ENCODE measurements around the gene UBL3.

Gene UBL3

GRCh38 chr13:29805994-29806979 is 44.1 kb downstream of the UBL3 start:
- DNase-seq: no peak

DNA sequence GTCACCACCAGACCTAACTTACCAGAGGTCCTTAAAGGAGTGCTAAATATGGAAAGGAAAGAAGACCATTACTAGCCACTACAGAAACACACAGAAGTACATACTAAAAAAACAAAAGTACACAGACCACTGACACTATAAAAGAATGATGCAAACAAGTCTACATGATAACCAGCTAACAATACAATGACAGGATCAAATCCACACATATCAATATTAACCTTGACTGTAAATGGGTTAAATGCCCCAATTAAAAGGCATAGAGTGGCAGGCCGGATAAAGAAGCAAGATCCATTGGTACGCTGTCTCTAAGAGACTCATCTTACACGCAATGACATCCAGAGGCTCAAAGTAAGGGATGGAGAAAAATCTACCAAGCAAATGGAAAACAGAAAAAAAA is 47.2 kb downstream of the UBL3 start:
- no peak for DNase-seq

DNA sequence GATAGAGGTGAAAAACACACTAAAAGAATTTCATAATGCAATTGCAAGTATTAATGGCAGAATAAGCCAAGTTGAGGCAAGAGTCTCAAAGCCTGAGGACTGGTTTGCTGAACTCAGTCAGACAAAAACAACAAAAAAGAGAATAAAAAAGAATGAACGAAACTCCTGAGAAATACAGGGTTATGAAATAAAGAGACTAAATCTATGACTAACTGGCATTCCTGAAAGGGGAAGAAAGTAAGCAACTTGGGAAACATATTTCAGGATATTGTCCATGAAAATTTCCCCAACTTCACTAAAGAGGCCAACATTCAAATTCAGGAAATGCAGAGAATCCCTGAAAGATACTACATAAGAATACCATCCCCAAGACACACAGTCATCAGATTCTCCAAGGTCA is 47.8 kb downstream of the UBL3 start:
- no peak for DNase-seq

- no peak for DNase-seq
These were observed 48.6 kb downstream of the UBL3 start for GRCh38 chr13:29801737-29802305.

DNA sequence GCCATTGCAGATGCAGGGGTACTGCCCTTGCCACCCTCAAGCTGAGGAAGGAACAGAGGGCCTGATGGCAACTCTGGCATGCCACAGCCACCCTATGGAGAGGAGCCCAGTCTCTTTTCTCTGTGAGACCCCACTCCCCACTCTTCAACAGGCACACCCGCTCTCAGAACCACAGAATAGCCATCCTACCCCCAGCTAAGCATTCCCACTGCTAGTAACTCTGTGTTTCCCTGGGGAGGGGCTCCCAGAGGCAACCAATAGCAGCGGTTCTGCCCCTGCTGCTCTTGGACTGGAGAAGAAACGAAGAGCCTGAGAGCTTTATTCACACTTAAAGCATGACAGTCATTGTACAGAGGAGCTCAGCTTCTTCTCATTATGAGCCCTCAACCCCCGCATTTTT is 49.3 kb downstream of the UBL3 start:
- DNase-seq: no peak

- no peak for DNase-seq
These were observed 49.7 kb downstream of the UBL3 start for GRCh38 chr13:29800687-29801086.

DNA sequence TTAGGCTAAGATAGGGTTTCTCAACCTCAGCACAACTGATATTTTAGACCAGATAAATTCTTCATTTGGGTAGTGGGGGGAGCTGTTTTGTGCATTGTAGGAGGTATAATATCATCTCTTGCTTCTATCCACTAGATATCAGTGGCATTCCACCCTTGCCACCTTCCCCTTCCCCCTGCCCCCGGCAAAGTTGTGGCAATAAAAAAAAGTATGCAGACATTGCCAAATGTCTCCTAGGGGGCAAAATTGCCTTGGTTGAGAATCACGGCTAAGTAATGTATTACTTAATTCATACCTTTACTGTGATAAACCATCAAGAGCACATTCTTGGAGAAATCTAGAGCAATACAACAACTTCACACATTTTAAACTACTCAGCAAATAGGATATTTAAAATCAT is 51.4 kb downstream of the UBL3 start:
- DNase-seq: no peak

DNA sequence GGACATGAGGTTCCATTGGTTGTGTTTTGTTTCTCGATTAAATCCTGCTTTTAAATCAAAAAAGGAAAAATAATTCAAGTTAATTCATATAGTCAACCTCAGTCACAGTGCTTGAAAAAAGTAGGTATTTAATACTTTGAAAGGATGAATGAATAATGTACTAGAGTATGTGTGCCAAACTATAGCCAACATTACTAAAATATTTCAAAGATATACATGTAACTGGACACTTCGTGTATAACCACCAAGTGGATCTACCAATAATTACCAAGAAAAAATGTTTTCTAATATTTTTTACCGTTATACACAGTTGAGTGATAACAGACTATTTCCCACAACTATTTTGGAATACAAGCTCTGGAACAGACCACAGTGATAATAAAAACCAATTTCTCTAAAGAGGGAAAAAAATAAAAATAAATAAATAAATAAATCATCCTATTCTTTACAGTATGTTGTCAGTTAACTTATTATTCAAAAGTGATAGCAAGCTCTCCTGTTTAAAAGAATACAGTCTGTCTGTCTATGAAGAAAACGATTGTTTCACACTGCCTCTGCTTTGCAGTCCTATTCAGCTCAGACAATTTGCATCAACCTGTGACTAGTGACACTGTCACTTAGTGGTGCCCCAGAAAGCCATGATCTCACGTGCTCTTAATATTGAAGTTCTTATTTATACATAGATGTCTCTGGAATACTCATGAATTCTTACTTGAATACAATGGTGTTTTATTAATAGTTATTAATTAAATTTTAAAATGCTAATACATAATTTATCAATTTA is 58.2 kb downstream of the UBL3 start:
- DNase-seq: no peak

DNA sequence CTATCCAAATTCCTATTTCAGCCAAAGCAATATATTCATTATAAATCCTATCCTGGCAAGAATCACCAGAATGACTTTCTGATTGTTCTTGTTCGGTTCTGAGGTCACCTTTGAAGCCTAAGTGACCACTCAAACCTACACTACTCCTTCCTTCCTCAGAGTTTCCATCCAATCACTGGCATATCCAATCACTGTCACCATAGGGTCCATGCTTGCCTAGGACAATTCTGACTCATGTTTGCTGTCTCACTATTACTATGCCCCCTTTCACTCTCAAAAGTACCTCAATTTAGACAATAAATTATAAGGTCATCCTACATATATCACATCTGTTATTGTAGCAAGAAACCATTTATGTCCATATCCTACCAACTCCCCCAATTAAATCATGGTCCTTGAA is 58.9 kb downstream of the UBL3 start:
- DNase-seq: no peak

DNA sequence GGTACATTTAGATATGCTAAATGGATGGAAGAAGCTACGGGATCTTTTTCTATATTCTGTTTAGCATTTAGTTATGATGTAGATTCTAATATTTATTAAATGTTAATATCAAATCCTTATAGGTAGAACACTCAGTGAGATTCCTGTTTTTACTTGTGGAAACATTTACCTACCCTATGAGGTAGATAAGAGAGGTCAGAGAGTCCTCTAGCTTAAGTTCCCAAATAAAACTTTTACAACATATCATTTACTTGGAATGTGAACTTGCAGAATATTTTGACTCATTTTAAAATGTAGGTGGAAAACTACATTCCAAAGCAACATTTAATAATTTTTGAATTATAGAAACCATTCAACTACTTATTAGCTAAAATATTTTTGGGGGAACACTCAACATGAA is 63.7 kb downstream of the UBL3 start:
- no peak for DNase-seq

DNA sequence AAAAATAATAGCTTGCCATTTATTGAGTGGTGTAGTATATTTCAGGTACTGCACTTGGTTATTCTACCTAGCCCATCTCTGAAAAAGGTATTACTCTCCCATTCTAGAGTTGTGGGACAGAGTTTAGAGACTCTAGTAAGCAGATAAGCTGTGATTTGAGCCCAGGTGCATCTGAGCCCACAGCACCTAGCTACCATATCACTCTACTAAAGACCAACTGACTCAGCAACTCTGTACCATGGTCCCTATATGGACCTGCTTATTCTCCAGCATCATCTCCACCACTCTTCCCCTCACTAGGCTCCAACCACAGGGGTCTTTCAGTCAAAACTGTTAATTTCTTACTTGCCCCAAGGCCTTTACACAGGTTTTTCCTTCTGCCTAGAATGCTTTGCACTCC is 64.4 kb downstream of the UBL3 start:
- DNase-seq: no peak

DNA sequence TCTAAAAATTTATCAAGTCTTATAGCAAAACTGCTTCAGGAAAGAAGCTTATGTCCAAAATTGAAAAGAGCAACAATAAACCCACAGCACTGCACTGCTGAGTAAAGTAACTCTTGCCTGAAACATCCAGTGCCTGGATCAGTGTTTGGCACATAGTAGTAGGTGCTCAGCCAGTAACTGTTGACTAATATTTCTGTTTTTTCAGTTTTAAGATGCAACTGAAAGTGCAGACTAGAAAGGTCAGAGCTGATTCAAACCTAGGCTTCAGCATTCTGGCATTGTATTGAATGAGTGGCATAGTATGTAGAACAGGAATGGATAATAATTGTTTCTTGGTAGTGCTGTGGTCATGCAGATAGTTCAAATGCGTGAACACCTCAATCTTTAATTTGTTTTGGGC is 67.6 kb downstream of the UBL3 start:
- no peak for DNase-seq

DNA sequence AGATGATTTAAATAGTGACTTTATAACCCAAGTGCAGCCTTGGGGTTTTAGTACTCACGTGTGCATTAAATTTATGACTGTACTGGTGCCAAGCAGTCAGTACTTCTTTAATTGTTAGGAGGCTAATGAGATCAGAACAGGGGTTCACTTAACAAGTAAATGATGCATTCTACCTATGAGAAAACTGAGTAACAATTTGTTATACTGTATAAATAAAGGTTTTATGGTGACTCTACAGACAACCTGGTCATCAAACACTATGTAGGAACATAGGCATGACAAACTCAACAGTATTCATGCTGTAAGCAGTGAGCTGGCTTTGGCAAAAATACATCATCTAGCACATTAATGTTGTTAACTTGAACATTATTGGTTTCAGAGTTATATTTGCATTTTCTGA is 75.6 kb downstream of the UBL3 start:
- no peak for DNase-seq

GRCh38 chr13:29771247-29771646 is 79.2 kb downstream of the UBL3 start:
- peak; percentile 40 for DNase-seq

DNA sequence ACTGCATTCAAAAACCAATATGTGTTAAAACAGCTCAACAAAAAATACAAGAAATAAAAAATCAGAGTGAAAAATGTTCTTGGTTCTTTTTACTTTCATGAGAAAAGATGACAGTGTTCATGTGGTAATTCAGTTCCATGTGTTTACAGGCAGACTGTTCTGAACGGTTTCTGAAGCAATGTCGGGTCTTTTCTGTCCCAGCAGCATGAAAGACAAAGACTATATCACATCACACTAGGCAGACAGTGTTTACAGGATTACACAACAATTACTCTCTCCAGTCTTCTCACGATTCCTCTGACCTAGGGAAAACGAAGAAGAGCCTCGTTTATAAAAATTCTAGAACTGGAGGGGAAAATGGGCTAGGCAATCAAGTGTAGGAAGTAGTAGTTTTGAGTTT is 83.4 kb downstream of the UBL3 start:
- no peak for DNase-seq

GRCh38 chr13:29763436-29764180 is 86.8 kb downstream of the UBL3 start:
- DNase-seq: no peak

DNA sequence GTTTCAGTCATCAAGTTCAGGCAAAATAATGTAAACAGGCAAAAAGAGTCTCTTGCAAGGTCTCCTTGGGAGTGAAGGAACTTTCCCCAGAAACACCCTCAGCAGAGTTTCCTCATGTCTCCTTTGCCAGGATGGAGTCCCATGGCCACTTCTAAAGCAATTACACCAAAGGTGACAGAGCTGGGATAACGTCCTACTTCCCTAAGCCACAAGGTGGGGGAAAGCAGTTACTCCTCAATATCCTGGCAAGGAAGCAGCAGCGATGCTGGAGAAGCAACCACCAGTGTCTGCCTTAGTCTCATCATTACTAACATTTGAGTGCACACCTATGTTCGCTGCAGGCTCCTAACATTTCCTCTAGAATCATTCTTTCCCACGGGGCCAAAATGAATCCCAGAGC is 88.6 kb downstream of the UBL3 start:
- no peak for DNase-seq

DNA sequence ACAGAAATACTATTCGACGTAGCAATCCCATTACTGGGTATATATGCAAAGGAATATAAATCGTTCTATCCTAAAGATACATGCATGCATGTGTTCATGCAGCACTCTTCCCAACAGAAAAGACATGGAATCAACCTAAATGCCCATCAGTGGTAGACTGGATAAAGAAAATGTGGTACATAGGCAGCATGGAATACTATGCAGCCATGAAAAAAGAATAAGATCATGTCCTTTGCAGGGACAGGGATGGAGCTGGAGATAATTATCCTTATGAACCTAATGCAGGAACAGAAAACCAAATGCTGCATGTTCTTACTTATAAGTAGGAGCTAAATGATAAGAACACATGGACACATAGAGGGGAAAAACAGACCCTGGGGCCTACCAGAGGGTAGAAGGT is 89.3 kb downstream of the UBL3 start:
- DNase-seq: no peak

GRCh38 chr13:29760544-29760943 is 89.9 kb downstream of the UBL3 start:
- no peak for DNase-seq

DNA sequence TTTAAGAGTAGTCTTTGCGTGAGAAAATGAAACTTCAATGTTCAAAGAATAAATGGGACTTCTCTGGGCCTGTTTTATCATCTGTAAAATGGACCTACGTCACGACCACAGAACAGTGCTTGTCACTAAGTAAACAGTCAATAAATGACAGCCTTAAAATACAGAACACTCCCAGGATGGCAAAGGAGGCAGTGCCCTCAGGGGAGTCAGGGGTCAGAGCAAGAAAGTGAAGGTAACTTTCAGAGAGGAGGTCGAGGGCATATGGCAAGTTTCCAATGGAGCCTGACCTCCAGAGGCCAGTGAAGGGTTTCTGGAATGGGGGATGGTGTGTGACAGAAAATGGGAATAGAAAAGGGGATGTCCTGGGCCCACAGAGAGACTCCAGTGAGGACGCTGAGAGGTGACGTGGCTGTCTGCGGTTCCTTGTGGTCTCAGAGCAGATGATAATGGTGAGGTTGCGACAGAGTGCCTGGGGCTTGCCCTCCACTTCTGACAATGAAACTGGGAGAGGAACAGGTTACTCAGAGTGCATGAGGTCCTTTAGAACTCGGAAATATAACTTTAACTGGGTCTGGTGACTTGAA is 91.8 kb downstream of the UBL3 start:
- DNase-seq: no peak

DNA sequence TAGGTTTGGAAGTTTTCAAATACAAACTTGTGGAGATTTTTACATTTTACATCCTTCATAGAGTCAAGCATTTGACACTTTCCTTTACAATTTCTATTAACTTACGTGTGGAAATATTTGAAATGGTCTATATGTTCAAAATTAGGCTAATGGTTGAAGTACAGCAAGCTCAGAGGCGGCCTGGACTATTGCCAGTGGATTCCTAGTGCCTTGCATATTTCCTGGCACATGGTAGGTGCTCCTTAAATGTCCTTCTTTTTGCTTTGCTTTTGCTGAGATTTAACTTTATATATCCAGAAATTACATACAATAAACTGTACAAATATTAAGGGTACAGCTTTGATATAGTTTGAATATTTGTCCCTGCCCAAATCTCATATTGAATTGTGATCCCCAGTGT is 93.9 kb downstream of the UBL3 start:
- DNase-seq: no peak

DNA sequence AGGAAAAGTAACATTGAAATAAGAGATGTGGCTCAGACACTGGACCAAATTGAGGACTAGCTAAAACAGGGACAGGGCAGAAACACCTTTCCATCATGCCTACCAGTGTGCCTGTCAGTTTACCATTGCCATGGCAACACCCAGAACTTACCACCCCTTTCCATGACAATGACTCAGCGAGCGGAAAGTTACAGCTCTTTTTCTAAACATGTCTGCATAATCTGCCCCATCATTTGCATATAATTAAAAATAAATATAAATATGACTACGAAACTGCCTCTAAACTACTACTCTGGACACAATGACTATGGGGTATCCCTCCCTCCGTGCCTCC is 96.0 kb downstream of the UBL3 start:
- no peak for DNase-seq
